ENCODE measurements around the gene RGS16. TPM values are rescaled to one million over a fixed set of nuclear protein-coding genes. Genes with fewer than 3 reads are reported as not detected.
A peak's percentile ranks its signal among the peaks of the same experiment; 100 is the strongest.

RGS16 gene
- total RNA-seq, 4 donors from 2014 or later, result 1.2 to 3.9 (median 3.5) TPM; not detected in 1

GRCh38 chr1:182621906-182622305 is 17.7 kb upstream of the RGS16 start:
- intact Hi-C loops (cut with DNase I; ENCODE audit: low total_unique reads), result no loop called here
- H3K4me1 ChIP-seq, result no peaks in the 10 kb centered on the region
- TF ChIP-seq POLR2A (IDR thresholded peaks at IDR 0.05), result no peak
- no peak for TF ChIP-seq CTCF (IDR thresholded peaks at IDR 0.05)

GRCh38 chr1:182620924-182621585 is 16.9 kb upstream of the RGS16 start:
- Histone ChIP-seq H3K4me3 (no peak overlapping the region), H3K4me1 (no peaks in the 10 kb centered on the region), H3K9me3 (no peaks in the 10 kb centered on the region), H3K27me3 (no peaks in the 10 kb centered on the region), H3K36me3 (no peaks in the 10 kb centered on the region), H3K27ac (no peak overlapping the region)
- DNase-seq, result no peak
- TF ChIP-seq POLR2A (IDR thresholded peaks at IDR 0.05), result no peak
- intact Hi-C loops (cut with DNase I; ENCODE audit: low total_unique reads), result no loop called here

More at GRCh38 chr1:182621906-182622305, 17.7 kb upstream of the RGS16 start:
- Histone ChIP-seq H3K36me3 (no peaks in the 10 kb centered on the region), H3K27ac (no peak overlapping the region), H3K9me3 (no peaks in the 10 kb centered on the region), H3K4me3 (no peak overlapping the region), H3K27me3 (no peaks in the 10 kb centered on the region)
- DNase-seq, result no peak

- peak overlapping the region in 1 of 2 donors; percentile 31 for H3K27ac ChIP-seq
- no peaks in the 10 kb centered on the region for H3K4me1 ChIP-seq
- no peaks in the 10 kb centered on the region for H3K27me3 ChIP-seq
- DNase-seq, result no peak
- intact Hi-C loops (cut with DNase I; ENCODE audit: low total_unique reads), result no loop called here
- no peak for TF ChIP-seq CTCF (IDR thresholded peaks at IDR 0.05)
- TF ChIP-seq POLR2A (IDR thresholded peaks at IDR 0.05), result no peak
- H3K36me3 ChIP-seq, result no peaks in the 10 kb centered on the region
- H3K9me3 ChIP-seq, result no peaks in the 10 kb centered on the region
- no peak overlapping the region for H3K4me3 ChIP-seq
Measured at GRCh38 chr1:182617734-182618351, 13.7 kb upstream of the RGS16 start.

DNA sequence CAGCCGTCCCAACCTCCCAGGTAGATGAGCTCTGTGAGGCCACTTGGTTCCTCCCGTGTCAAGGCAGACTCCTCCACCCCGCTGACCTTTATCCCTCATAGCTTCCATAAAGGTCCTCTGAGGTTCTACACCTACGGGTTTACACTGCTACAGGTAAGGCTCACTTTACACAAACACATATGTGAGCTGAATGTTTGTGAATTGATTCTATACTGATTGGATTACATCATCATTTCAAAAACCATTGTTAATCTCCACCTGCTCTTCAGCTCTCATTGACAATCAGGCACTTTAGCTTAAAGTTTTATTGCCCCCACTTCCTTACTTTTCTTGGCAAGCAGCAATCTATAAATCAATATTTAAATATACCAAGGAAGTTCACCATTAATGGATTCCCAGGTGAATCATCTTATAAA is 12.8 kb upstream of the RGS16 start:
- Histone ChIP-seq H3K27ac (no peak overlapping the region), H3K36me3 (no peaks in the 10 kb centered on the region), H3K27me3 (no peaks in the 10 kb centered on the region), H3K4me1 (no peaks in the 10 kb centered on the region), H3K4me3 (no peak overlapping the region), H3K9me3 (no peaks in the 10 kb centered on the region)
- intact Hi-C loops (cut with DNase I; ENCODE audit: low total_unique reads), result no loop called here
- TF ChIP-seq POLR2A (IDR thresholded peaks at IDR 0.05), result no peak
- no peak for TF ChIP-seq CTCF (IDR thresholded peaks at IDR 0.05)
- no peak for DNase-seq

DNA sequence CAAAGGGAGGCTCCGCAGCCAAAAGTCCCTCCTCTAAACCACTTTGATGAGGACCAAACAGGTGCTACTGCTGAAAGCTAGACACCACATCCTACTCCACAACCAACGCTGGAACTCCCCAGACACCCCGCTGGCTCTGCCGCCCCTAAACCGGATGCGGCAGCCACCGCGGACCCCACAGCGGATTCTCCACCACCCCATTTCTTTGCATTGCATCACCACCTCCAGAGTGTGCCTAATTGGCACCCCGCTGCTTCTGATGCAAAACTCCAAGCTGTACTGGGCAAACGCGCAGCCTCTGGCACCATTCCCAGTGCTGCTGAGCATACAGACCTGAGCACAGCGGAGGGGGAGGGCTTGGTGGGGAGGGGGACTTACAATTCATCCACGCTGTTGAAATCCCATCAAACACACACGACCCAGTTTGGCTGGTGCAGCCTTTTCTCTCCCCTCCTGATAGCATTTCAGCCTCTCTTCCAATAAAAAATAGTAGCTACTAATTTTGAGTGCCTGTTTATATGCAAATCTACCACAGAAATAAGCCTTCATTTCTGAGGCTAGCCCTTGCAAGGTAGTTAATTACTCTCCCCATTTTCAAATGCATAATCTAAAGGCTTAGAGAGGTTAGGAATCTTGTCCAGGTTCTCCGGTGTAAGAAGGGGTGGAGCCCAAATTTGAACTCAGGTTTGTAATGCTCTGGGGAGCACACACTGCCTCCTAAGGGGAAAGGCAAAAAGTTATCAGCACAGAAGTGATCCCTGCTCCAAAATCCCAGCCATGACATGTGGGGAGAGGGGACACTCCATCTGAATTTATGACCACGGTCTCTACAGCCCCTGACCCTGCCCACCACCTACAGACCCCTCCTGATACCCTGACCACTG is 12.2 kb upstream of the RGS16 start:
- no peaks in the 10 kb centered on the region for H3K27me3 ChIP-seq
- H3K9me3 ChIP-seq, result no peaks in the 10 kb centered on the region
- H3K4me1 ChIP-seq, result no peaks in the 10 kb centered on the region
- DNase-seq, result peak; percentile 67 to 69
- intact Hi-C loops (cut with DNase I; ENCODE audit: low total_unique reads), result no loop called here
- no peaks in the 10 kb centered on the region for H3K36me3 ChIP-seq
- no peak overlapping the region for H3K4me3 ChIP-seq
- TF ChIP-seq POLR2A (IDR thresholded peaks at IDR 0.05) (no peak), CTCF (IDR thresholded peaks at IDR 0.05) (no peak)
- peak overlapping the region; percentile 91 to 95 for H3K27ac ChIP-seq

Measured in uterus (tissue), 4 donors.